Cardiac ventricle fibroblast (primary cell): Measurements from ENCODE around the gene GREB1L. TPM values are rescaled to one million over a fixed set of nuclear protein-coding genes. Genes with fewer than 3 reads are reported as not detected.

Source experiments
- total RNA-seq: library from RNA; depleted of rRNA; stranded (reverse); fragments of >200 nt; gene quantifications from 2 replicates; pipeline ENCODE4 v1.2.3, GENCODE V29; 2015

The GREB1L gene
- 0.12 and 0.15 TPM in 2 replicates for total RNA-seq

GRCh38 chr18:21242141-21242779 lies at the start of gene GREB1L:
TSS of gene GREB1L (plus strand) at chr18:21242232. CDS start at chr18:21383519, 141,287 bp downstream.

Other genes with a start within 250 kb of the GREB1L start
- 16.3 and 21.1 TPM in 2 replicates for gene ROCK1, start 130.4 kb upstream of the GREB1L start, total RNA-seq